BJ (cell line): Measurements from ENCODE around the gene TRAF2. TPM values are rescaled to one million over a fixed set of nuclear protein-coding genes. Genes with fewer than 3 reads are reported as not detected.
"Not testable (repeated sequence)": the region's sequence is repeated elsewhere in the genome, so short reads cannot be mapped to it uniquely, and the experiment has no call there.

Source experiments
- CTCF ChIA-PET: fragments of 350-600 bp; formaldehyde crosslinking; extraction: SDS; loops from one replicate; lab custom pipeline; 2021; ENCODE audit warnings: antibody characterized with exemption, inconsistent platforms; lab: Yijun Ruan, JAX
- POLR2A ChIA-PET: fragments of 300-600 bp; sonication (Branson Sonifier 250); formaldehyde crosslinking; extraction: SDS; loops from one replicate; lab custom pipeline; 2021; ENCODE audit warnings: antibody characterized with exemption; lab: Charles Lee
- DNase-seq: peaks from one replicate; pipeline ENCODE4 v3.0.0-alpha.2; 2011; ENCODE audit warnings: low read depth
- H3K27me3 ChIP-seq: 2 replicates; pipeline ENCODE4 v1.6.0; 2011; ENCODE audit warnings: low read length; ENCODE audit not compliant: control insufficient read depth, insufficient read depth
- H3K36me3 ChIP-seq: 2 replicates; pipeline ENCODE4 v1.5.1; 2011; ENCODE audit warnings: low read length; ENCODE audit not compliant: control insufficient read depth, insufficient read depth
- H3K4me3 ChIP-seq: 2 replicates; pipeline ENCODE4 v1.5.1; 2011; ENCODE audit warnings: low read depth, mild to moderate bottlenecking, control low read depth, low read length
- CTCF ChIP-seq: IDR thresholded peaks from 2 replicates; pipeline ENCODE4 v1.5.1; 2011; ENCODE audit warnings: low read depth, mild to moderate bottlenecking, control low read depth, inconsistent platforms, low read length, moderate library complexity; ENCODE audit not compliant: insufficient read depth
- polyA plus RNA-seq: library from polyadenylated mRNA; depleted of rRNA; stranded (reverse); fragments of >200 nt; gene quantifications from 2 replicates; pipeline ENCODE4 v1.2.3, GENCODE V29; 2011

The TRAF2 gene
- polyA plus RNA-seq, 1 experiment: 13.6 TPM

GRCh38 chr9:136840140-136840876 is 46.0 kb upstream of the TRAF2 start:
- no peak for TF ChIP-seq CTCF
- peaks cover 14% of the 10 kb centered on the region for H3K36me3 ChIP-seq
- no peak for DNase-seq
- peaks cover 1% of the 10 kb centered on the region; the same call in 1 of the 2 replicates for H3K27me3 ChIP-seq
- ChIA-PET CTCF (interaction anchor here (1.5 to 3.7 kb wide), 3 partner anchors 11 to 195 kb away, joined by 5 to 22 read pairs (median 16); partner anchors contain the start of gene ABCA2), POLR2A (no interaction called here)
- H3K4me3 ChIP-seq: no peak overlapping the region

- H3K36me3 ChIP-seq: peaks cover 9% of the 10 kb centered on the region
- no peak overlapping the region for H3K4me3 ChIP-seq
- peaks cover 4% of the 10 kb centered on the region; the same call in 1 of the 2 replicates for H3K27me3 ChIP-seq
- no peak for DNase-seq
- no peak for TF ChIP-seq CTCF
- ChIA-PET POLR2A (no interaction called here), CTCF (interaction anchor here (0.6 to 3.8 kb wide), 9 partner anchors 12 to 325 kb away, joined by 3 to 27 read pairs (median 10); partner anchors contain the start of genes ABCA2, SAPCD2 and TMEM141)
These were observed 45.3 kb upstream of the TRAF2 start for GRCh38 chr9:136840877-136841645.

GRCh38 chr9:136841646-136842379 is 44.5 kb upstream of the TRAF2 start:
- ChIA-PET POLR2A (interaction anchor here (0.6 kb wide), 1 partner anchor 120 kb away, joined by 3 read pairs; no protein-coding TSS in a partner anchor), CTCF (interaction anchor here (0.6 to 3.8 kb wide), 26 partner anchors 8 to 790 kb away, joined by 3 to 27 read pairs (median 4); partner anchors contain the start of genes ABCA2, MAMDC4, NPDC1 and RABL6)
- not testable (repeated sequence) for DNase-seq, H3K36me3 ChIP-seq, H3K27me3 ChIP-seq, H3K4me3 ChIP-seq

- TF ChIP-seq CTCF: peak; percentile 93
These were observed 43.9 kb upstream of the TRAF2 start, which contains the start of gene AJM1 for GRCh38 chr9:136842380-136842948. AJM1 (plus strand) TSS chr9:136842478; CDS start chr9:136844415, 1,937 bp downstream.

GRCh38 chr9:136843159-136843800 is 43.0 kb upstream of the TRAF2 start:
- not testable (repeated sequence) for H3K4me3 ChIP-seq

More at GRCh38 chr9:136842380-136842948, 43.9 kb upstream of the TRAF2 start, which contains the start of gene AJM1:
- not testable (repeated sequence) for H3K27me3 ChIP-seq, DNase-seq, H3K36me3 ChIP-seq
- H3K4me3 ChIP-seq: peak within 1 kb of the TSS; percentile 45
- POLR2A ChIA-PET: interaction anchor here (0.6 kb wide), 1 partner anchor 120 kb away, joined by 3 read pairs; no protein-coding TSS in a partner anchor
- CTCF ChIA-PET: interaction anchor here (0.7 to 3.8 kb wide), 28 partner anchors 8 to 791 kb away, joined by 3 to 27 read pairs (median 4); partner anchors contain the start of genes ABCA2, MAMDC4, NPDC1 and RABL6

More at GRCh38 chr9:136843159-136843800, 43.0 kb upstream of the TRAF2 start:
- CTCF ChIA-PET: interaction anchor here (0.9 to 3.8 kb wide), 21 partner anchors 9 to 227 kb away, joined by 3 to 27 read pairs (median 6); partner anchors contain the start of genes ABCA2, MAMDC4, NPDC1 and RABL6
- DNase-seq, POLR2A ChIA-PET, H3K36me3 ChIP-seq, H3K27me3 ChIP-seq: not testable (repeated sequence)
